Chondrocyte (in vitro differentiated cells): ENCODE measurements around the gene SLC35F1. TPM values are rescaled to one million over a fixed set of nuclear protein-coding genes. Genes with fewer than 3 reads are reported as not detected.

ENCODE experiments used
- DNase-seq: peaks from one replicate; pipeline ENCODE4 v3.0.0; 2021; ENCODE audit warnings: mixed read lengths, low spot score
- H3K27ac Mint-ChIP-seq: one replicate; pipeline ENCODE4 v1.8.0; 2021; ENCODE audit warnings: mild to moderate bottlenecking, moderate library complexity, mixed read lengths; ENCODE audit not compliant: unreplicated experiment
- H3K27me3 Mint-ChIP-seq: 2 replicates; pipeline ENCODE4 v1.8.0; 2021; ENCODE audit warnings: low read depth, mixed read lengths
- H3K36me3 Mint-ChIP-seq: 2 replicates; pipeline ENCODE4 v1.8.0; 2021; ENCODE audit warnings: low read depth, mixed read lengths
- H3K4me1 Mint-ChIP-seq: 2 replicates; pipeline ENCODE4 v1.8.0; 2021; ENCODE audit warnings: low read depth, mild to moderate bottlenecking, mixed read lengths
- H3K4me3 Mint-ChIP-seq: one replicate; pipeline ENCODE4 v1.8.0; 2021; ENCODE audit warnings: mild to moderate bottlenecking, moderate library complexity, mixed read lengths; ENCODE audit not compliant: unreplicated experiment
- H3K9me3 Mint-ChIP-seq: 2 replicates; pipeline ENCODE4 v1.8.0; 2021; ENCODE audit warnings: low read depth, mixed read lengths
- total RNA-seq: library from RNA; stranded (reverse); gene quantifications from 3 replicates; pipeline ENCODE4 v1.2.1, GENCODE V29; 2021
- TF ChIP-seq, protein P1 (sequence below): fragments of 200-600 bp; sonication (generic); IDR thresholded peaks from 2 replicates; pipeline ENCODE4 v1.5.0; 2021; ENCODE audit warnings: antibody characterized with exemption, mild to moderate bottlenecking, moderate library complexity

The SLC35F1 gene
- total RNA-seq, 1 donor from 2014 or later = not detected

GRCh38 chr6:118212451-118213173 is 305.5 kb downstream of the SLC35F1 start:
- Mint-ChIP-seq H3K36me3 (no peaks in the 10 kb centered on the region), H3K4me3 (no peak overlapping the region), H3K27ac (no peak overlapping the region), H3K4me1 (no peaks in the 10 kb centered on the region), H3K27me3 (no peaks in the 10 kb centered on the region), H3K9me3 (peaks cover 6% of the 10 kb centered on the region)
- no peak for DNase-seq
- TF ChIP-seq, protein P1, sequence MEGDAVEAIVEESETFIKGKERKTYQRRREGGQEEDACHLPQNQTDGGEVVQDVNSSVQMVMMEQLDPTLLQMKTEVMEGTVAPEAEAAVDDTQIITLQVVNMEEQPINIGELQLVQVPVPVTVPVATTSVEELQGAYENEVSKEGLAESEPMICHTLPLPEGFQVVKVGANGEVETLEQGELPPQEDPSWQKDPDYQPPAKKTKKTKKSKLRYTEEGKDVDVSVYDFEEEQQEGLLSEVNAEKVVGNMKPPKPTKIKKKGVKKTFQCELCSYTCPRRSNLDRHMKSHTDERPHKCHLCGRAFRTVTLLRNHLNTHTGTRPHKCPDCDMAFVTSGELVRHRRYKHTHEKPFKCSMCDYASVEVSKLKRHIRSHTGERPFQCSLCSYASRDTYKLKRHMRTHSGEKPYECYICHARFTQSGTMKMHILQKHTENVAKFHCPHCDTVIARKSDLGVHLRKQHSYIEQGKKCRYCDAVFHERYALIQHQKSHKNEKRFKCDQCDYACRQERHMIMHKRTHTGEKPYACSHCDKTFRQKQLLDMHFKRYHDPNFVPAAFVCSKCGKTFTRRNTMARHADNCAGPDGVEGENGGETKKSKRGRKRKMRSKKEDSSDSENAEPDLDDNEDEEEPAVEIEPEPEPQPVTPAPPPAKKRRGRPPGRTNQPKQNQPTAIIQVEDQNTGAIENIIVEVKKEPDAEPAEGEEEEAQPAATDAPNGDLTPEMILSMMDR = no peak

DNA sequence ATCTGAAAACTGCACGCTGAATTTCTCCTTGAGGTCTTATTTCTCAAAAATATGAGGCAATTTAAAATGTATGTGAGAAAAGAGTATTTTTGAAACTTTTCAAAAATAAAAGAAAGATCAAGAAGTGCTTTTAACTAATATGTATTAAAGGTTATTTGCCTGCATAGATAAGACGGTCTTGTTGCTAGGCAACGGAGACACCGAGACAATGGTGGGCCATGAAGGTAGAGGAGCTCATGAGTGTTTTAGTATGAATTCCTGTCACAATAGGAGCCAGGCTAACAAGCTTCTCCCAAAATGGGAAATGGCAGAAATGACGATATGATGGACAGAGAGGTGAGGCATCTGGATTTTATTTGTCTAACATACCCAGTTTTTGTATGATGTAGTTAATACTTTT is 308.2 kb downstream of the SLC35F1 start:
- Mint-ChIP-seq H3K27ac (no peak overlapping the region), H3K4me1 (no peaks in the 10 kb centered on the region), H3K4me3 (no peak overlapping the region), H3K36me3 (no peaks in the 10 kb centered on the region), H3K27me3 (no peaks in the 10 kb centered on the region), H3K9me3 (peaks cover 6% of the 10 kb centered on the region)
- DNase-seq = no peak
- TF ChIP-seq, protein P1 = no peak

DNA sequence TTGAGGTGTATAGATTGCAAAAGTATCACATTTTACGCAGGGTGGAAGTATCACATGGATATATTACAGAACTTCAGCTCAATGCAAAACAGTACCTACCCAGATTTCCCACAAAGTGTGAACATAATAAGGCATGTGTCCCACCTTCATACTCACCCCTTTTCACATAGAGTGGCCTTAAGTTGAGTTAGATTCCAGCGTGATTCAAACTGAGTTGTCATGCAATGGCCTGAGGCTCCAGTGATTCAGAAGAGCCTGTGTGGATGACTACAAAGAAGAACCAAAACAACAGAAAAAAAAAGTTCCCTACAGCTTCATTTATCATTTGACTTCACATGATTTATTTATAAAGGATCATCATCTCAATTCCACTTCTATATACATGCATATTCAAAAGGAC is 309.7 kb downstream of the SLC35F1 start:
- TF ChIP-seq, protein P1 = no peak
- Mint-ChIP-seq H3K27me3 (no peaks in the 10 kb centered on the region), H3K9me3 (peaks cover 6% of the 10 kb centered on the region), H3K36me3 (no peaks in the 10 kb centered on the region), H3K4me1 (no peaks in the 10 kb centered on the region), H3K27ac (no peak overlapping the region), H3K4me3 (no peak overlapping the region)
- no peak for DNase-seq

DNA sequence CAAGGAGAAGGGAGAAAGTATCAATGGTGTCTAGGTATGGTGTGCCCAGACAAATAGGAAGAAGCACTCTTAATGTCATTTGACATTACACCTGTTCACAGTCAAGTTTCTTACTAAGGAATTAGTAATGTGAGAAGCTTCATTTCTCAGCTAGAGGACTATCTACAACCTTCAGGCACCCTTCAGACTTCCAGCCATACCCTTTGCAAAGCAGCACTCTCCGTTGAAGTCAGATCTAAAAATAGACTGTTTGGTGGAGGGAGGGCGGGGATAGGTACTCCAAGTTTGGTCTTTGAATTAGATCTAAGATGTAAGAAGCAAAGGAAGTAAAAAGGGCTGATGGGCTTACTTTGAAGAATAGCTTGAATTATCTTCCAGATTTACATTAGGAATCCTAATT is 311.1 kb downstream of the SLC35F1 start:
- H3K36me3 Mint-ChIP-seq = no peaks in the 10 kb centered on the region
- no peak overlapping the region for H3K4me3 Mint-ChIP-seq

GRCh38 chr6:118220429-118221128 is 313.5 kb downstream of the SLC35F1 start:
- peaks cover 2% of the 10 kb centered on the region for H3K27me3 Mint-ChIP-seq
- no peaks in the 10 kb centered on the region for H3K36me3 Mint-ChIP-seq
- no peaks in the 10 kb centered on the region for H3K4me1 Mint-ChIP-seq
- no peak overlapping the region for H3K4me3 Mint-ChIP-seq
- peaks cover 12% of the 10 kb centered on the region for H3K9me3 Mint-ChIP-seq
- no peak overlapping the region for H3K27ac Mint-ChIP-seq
- no peak for DNase-seq
- TF ChIP-seq, protein P1 = no peak

More for the DNA sequence above, 311.1 kb downstream of the SLC35F1 start:
- Mint-ChIP-seq H3K27ac (no peak overlapping the region), H3K4me1 (no peaks in the 10 kb centered on the region), H3K27me3 (no peaks in the 10 kb centered on the region), H3K9me3 (peaks cover 6% of the 10 kb centered on the region)
- TF ChIP-seq, protein P1 = no peak
- no peak for DNase-seq
